ENCODE data around the gene DPP6.

The DPP6 gene

DNA sequence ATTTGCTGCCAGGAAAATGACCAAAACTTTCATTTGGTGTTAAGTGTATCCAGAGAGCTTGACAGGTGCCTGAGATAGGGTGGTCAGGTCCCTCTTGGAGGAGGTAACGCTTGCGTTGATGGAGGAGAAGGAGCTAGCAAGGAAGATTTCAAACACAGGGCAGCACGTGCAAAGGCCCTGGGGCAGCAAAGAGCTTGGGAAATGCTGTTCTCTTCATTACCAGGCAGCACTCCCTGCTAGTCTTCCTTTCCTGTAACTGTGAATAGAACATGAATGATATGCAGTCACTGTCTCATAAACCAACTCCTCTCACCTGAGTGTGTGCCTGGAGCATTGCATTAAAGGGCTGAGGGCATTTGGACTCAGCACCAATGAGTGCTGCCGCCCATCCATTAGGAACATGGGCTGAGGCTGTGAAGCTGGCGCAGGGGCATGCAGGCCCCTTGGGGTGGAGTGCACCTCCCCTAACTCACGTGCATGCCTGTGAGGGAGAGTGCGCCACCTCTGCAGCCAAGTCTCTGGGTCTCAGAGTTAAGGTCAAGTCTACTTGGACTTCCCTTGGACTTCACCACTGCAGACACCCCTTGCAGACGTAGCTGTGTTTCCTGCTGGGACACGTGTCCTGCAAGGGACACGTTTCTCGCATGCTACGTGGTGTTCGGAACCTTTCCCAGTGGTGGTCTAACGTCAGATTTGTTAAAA, 813.9 kb downstream of the DPP6 start:
- FAIRE-seq, result no peak
- TF ChIP-seq POLR2AphosphoS5 (IDR thresholded peaks at IDR 0.05; ENCODE audit: low read depth, low read length), result no peak
- TF ChIP-seq POLR2A (IDR thresholded peaks at IDR 0.05; ENCODE audit: low read depth, low read length), result no peak
- TF ChIP-seq TAF1 (IDR thresholded peaks at IDR 0.05; ENCODE audit: low read depth, low read length), result no peak
- no peak for TF ChIP-seq SPI1 (IDR thresholded peaks at IDR 0.05; ENCODE audit: low read depth, low read length)
- no peak for TF ChIP-seq POU2F2 (IDR thresholded peaks at IDR 0.05; ENCODE audit: low read depth, low read length)
- TF ChIP-seq PAX5 (IDR thresholded peaks at IDR 0.05; ENCODE audit: insufficient read depth, low read length, severe bottlenecking), result no peak
- DNase-seq (ENCODE audit: insufficient read length, low spot score), result no peak

DNA sequence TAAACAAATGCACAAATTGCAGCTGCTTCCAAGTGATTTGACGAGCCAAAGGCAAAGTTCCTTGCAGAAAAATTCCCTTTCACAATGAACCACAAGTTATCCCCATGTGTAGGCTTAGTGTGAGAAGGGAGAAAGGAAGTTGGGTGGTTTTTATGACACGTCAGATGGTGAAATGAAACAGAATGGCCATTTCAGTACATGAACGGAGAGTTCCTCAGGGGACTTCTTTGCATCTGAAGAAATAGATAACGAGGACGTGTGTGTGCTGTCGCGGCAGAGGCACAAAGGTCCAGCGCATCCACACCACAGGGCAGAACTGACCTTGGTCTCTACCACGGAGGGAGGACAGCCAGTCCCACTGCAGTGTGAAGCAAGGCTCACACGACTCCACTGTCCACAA, 814.9 kb downstream of the DPP6 start:
- no peak for FAIRE-seq
- TF ChIP-seq POLR2A (IDR thresholded peaks at IDR 0.05; ENCODE audit: low read depth, low read length), result no peak
- TF ChIP-seq SPI1 (IDR thresholded peaks at IDR 0.05; ENCODE audit: low read depth, low read length), result peak; percentile 38; the same call in 1 of the 2 replicates
- no peak for TF ChIP-seq POLR2AphosphoS5 (IDR thresholded peaks at IDR 0.05; ENCODE audit: low read depth, low read length)
- no peak for TF ChIP-seq TAF1 (IDR thresholded peaks at IDR 0.05; ENCODE audit: low read depth, low read length)
- no peak for TF ChIP-seq PAX5 (IDR thresholded peaks at IDR 0.05; ENCODE audit: insufficient read depth, low read length, severe bottlenecking)
- TF ChIP-seq POU2F2 (IDR thresholded peaks at IDR 0.05; ENCODE audit: low read depth, low read length), result no peak
- no peak for DNase-seq (ENCODE audit: insufficient read length, low spot score)

DNA sequence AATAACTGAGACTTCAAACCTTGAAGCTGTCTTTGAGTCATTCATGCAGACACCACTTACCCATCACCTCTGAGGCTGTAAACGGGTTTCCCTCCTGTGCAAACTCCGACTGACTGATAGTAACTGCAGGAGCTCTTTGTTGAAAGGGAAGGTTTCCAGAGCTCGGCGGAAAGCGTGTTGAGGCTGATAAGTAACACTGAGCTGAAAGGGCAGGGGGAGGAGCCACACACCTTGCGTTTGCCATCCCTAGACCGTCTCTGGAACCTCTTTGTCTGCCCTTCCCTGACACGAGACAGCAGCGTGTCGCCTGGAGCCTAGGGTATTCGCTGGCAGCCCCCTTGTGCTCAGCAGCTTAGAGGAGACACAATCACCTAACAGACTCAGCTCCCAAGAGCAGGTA, 816.7 kb downstream of the DPP6 start:
- FAIRE-seq, result no peak
- no peak for DNase-seq (ENCODE audit: insufficient read length, low spot score)
- no peak for TF ChIP-seq POLR2A (IDR thresholded peaks at IDR 0.05; ENCODE audit: low read depth, low read length)
- TF ChIP-seq PAX5 (IDR thresholded peaks at IDR 0.05; ENCODE audit: insufficient read depth, low read length, severe bottlenecking), result no peak
- TF ChIP-seq SPI1 (IDR thresholded peaks at IDR 0.05; ENCODE audit: low read depth, low read length), result no peak
- no peak for TF ChIP-seq TAF1 (IDR thresholded peaks at IDR 0.05; ENCODE audit: low read depth, low read length)
- TF ChIP-seq POU2F2 (IDR thresholded peaks at IDR 0.05; ENCODE audit: low read depth, low read length), result no peak
- no peak for TF ChIP-seq POLR2AphosphoS5 (IDR thresholded peaks at IDR 0.05; ENCODE audit: low read depth, low read length)

DNA sequence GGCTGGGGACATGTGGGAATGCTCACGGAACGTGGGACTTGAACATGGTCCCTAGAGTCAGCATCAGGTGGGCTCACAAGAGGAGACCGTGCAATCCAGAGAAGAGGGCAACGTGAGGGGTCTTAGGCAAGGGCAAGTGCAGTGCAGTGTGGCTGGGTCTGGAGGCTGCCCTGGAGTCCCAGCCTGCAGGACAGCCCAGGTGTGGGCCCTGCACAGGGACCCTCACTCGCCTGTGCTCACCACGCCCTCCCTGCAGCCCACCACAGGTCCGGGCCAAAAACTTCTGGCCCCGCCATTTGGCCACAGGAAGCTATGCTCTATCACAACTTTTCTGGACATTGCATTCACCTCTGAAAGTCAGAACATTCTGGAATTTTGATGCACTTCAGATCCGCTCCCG, 817.2 kb downstream of the DPP6 start:
- DNase-seq (ENCODE audit: insufficient read length, low spot score) (no peak), FAIRE-seq (no peak)
- TF ChIP-seq POU2F2 (IDR thresholded peaks at IDR 0.05; ENCODE audit: low read depth, low read length), result no peak

DNA sequence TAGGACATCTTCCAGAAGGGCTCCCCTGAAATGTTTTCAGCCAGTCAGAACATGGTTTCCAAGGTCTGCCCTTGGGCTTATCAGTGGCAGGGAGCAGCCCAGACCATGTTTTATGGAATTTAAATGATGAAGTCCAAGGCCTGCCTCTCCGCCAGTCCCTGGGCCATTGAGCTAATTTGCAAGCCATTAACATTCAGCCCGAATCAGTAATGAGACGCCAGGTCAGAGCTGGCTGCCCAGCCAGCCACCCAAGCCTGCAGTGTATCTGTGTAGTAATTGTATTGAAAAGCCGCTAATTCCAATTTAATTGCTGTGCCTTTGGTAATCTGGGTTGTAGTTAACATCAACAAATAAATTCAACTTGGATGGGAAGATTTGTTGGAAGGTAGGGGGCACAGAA, 819.3 kb downstream of the DPP6 start:
- FAIRE-seq (no peak), DNase-seq (ENCODE audit: insufficient read length, low spot score) (no peak)
- TF ChIP-seq POLR2AphosphoS5 (IDR thresholded peaks at IDR 0.05; ENCODE audit: low read depth, low read length), result no peak
- TF ChIP-seq PAX5 (IDR thresholded peaks at IDR 0.05; ENCODE audit: insufficient read depth, low read length, severe bottlenecking), result no peak
- no peak for TF ChIP-seq POLR2A (IDR thresholded peaks at IDR 0.05; ENCODE audit: low read depth, low read length)
- TF ChIP-seq POU2F2 (IDR thresholded peaks at IDR 0.05; ENCODE audit: low read depth, low read length), result no peak
- TF ChIP-seq SPI1 (IDR thresholded peaks at IDR 0.05; ENCODE audit: low read depth, low read length), result no peak
- no peak for TF ChIP-seq TAF1 (IDR thresholded peaks at IDR 0.05; ENCODE audit: low read depth, low read length)

GRCh38 chr7:154871928-154872750, 819.9 kb downstream of the DPP6 start:
- FAIRE-seq, result no peak

DNA sequence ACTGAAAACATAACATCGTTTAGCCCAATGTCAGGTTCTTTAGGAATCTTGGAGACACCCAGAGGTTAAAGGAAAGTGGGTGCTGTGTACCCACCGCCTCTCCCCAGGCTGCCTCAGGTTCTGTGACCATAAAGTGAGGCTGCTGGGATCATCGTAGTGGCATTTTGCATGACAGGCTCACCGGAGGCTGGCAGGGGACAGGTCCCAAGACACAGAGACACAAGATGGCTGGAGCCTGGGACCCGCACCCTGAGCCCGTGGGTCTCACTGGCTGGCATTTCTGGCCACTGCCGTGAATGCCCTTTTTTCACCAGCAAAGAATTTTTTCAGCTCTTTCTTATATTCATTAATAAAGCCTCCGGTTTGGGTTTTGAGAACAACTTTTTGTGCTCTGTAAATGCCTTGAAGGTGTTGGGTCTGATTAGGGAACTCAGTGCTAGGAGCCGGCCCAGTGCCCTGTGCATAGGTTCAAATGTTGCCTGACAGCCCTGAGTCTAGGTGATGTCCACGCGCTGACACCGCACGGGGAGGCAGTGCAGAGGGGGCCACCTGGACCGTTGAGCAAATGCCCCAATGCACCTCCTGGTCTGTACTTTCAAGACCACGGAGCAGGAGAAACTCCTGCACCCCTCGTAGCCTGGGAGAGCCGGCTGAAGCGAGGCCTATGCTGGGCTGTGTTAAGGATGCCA, 820.8 kb downstream of the DPP6 start:
- no peak for DNase-seq (ENCODE audit: insufficient read length, low spot score)
- TF ChIP-seq PAX5 (IDR thresholded peaks at IDR 0.05; ENCODE audit: insufficient read depth, low read length, severe bottlenecking) (no peak), POLR2AphosphoS5 (IDR thresholded peaks at IDR 0.05; ENCODE audit: low read depth, low read length) (no peak), POLR2A (IDR thresholded peaks at IDR 0.05; ENCODE audit: low read depth, low read length) (no peak), POU2F2 (IDR thresholded peaks at IDR 0.05; ENCODE audit: low read depth, low read length) (no peak), SPI1 (IDR thresholded peaks at IDR 0.05; ENCODE audit: low read depth, low read length) (no peak), TAF1 (IDR thresholded peaks at IDR 0.05; ENCODE audit: low read depth, low read length) (no peak)
- FAIRE-seq, result no peak

More at GRCh38 chr7:154871928-154872750, 819.9 kb downstream of the DPP6 start:
- no peak for DNase-seq (ENCODE audit: insufficient read length, low spot score)
- TF ChIP-seq POLR2AphosphoS5 (IDR thresholded peaks at IDR 0.05; ENCODE audit: low read depth, low read length), result no peak
- no peak for TF ChIP-seq TAF1 (IDR thresholded peaks at IDR 0.05; ENCODE audit: low read depth, low read length)
- no peak for TF ChIP-seq PAX5 (IDR thresholded peaks at IDR 0.05; ENCODE audit: insufficient read depth, low read length, severe bottlenecking)
- no peak for TF ChIP-seq POU2F2 (IDR thresholded peaks at IDR 0.05; ENCODE audit: low read depth, low read length)
- no peak for TF ChIP-seq SPI1 (IDR thresholded peaks at IDR 0.05; ENCODE audit: low read depth, low read length)

DNA sequence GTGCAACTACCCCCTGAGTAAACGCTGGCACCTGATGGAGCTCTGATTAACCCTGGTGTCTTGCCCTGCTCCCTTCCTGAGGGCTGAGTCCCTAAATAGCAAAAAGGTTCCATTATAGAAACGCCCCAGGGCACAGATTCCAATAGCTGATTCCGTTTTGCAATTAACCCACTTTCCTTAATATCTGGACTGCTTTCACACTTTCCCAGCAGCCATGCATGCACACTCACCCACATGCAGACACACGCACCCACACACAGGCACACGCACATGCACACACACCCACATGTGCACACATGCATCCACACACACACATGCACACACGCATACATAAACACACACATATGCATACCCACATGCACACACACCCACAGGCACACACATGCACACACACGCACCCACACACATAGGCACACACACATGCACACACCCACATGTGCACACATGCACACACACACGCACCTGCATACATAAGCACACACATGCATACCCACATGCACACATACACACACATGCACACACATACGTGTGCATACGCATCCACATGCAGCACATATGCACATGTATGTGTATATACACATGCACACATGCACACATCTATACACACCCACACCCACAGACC, 821.4 kb downstream of the DPP6 start:
- FAIRE-seq (no peak), DNase-seq (ENCODE audit: insufficient read length, low spot score) (no peak)
- TF ChIP-seq POU2F2 (IDR thresholded peaks at IDR 0.05; ENCODE audit: low read depth, low read length) (no peak), TAF1 (IDR thresholded peaks at IDR 0.05; ENCODE audit: low read depth, low read length) (no peak), SPI1 (IDR thresholded peaks at IDR 0.05; ENCODE audit: low read depth, low read length) (no peak), POLR2A (IDR thresholded peaks at IDR 0.05; ENCODE audit: low read depth, low read length) (no peak), POLR2AphosphoS5 (IDR thresholded peaks at IDR 0.05; ENCODE audit: low read depth, low read length) (no peak), PAX5 (IDR thresholded peaks at IDR 0.05; ENCODE audit: insufficient read depth, low read length, severe bottlenecking) (no peak)
